GM12878 (cell line): ENCODE results near the gene PROB1.

Source experiments
- BRCA1 ChIP-seq: IDR thresholded peaks from 2 replicates; pipeline ENCODE4 v1.6.1; 2011; ENCODE audit warnings: low read depth, low read length, improper control_type of control experiment
- CREM ChIP-seq: IDR thresholded peaks from 2 replicates; pipeline ENCODE4 v1.6.1; 2014; ENCODE audit warnings: antibody characterized with exemption, low read depth
- EZH2 ChIP-seq: IDR thresholded peaks from 2 replicates; pipeline ENCODE4 v1.6.1; 2012; ENCODE audit warnings: low read depth, mild to moderate bottlenecking, control low read depth, inconsistent platforms, low read length, borderline replicate concordance; ENCODE audit not compliant: control insufficient read depth
- KDM1A ChIP-seq: fragments of 200-600 bp; sonication (generic); IDR thresholded peaks from 2 replicates; pipeline ENCODE4 v1.6.1; 2016; ENCODE audit warnings: borderline replicate concordance
- RAD51 ChIP-seq: fragments of 450-650 bp; IDR thresholded peaks from 2 replicates; pipeline ENCODE4 v1.6.1; 2016; ENCODE audit warnings: moderate library complexity, mild to moderate bottlenecking, inconsistent platforms
- SREBF2 ChIP-seq: IDR thresholded peaks from 2 replicates; pipeline ENCODE4 v1.6.1; 2012; ENCODE audit warnings: mild to moderate bottlenecking, low read length
- TF ChIP-seq, protein P1 (sequence below), 3 experiments: IDR thresholded peaks in 2 of 3; conservative IDR thresholded peaks in 1 of 3; 2 replicates each; pipeline ENCODE4 v1.5.1; 2011; ENCODE audit warnings: low read depth in 3 of 3, low read length in 3 of 3, mild to moderate bottlenecking in 3 of 3, control low read depth in 2 of 3, moderate library complexity in 2 of 3, inconsistent platforms in 1 of 3, mixed read lengths in 1 of 3; ENCODE audit not compliant: control insufficient read depth in 2 of 3, insufficient read depth in 1 of 3; ENCODE audit errors: extremely low read depth in 1 of 3
- TF ChIP-seq, protein P2 (sequence below): fragments of 450-650 bp; formaldehyde crosslinking; IDR thresholded peaks from 2 replicates; pipeline ENCODE4 v1.5.0; 2022; ENCODE audit warnings: mild to moderate bottlenecking, missing genetic modification characterization

DNA sequence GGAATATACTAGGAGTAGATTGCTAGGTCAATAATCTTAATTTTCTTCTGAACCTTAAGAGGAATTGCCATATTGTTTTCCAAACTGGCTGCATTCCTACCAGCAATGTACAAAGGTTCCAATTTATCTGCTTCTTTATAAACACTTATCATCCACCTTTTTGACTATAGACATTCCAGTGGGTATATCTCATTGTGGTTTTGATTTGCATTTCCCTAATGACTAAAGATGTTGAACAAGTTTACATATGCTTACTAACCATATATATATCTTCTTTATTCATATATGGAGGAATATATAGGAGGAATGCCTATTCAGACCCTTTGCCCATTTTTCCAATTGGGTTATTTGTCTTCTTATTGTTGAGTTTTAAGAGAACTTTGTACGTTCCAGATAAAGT is 36.8 kb upstream of the PROB1 start:
- TF ChIP-seq BRCA1 (no peak), CREM (no peak), SREBF2 (no peak), RAD51 (no peak), EZH2 (no peak), KDM1A (no peak)
- TF ChIP-seq, protein P1, sequence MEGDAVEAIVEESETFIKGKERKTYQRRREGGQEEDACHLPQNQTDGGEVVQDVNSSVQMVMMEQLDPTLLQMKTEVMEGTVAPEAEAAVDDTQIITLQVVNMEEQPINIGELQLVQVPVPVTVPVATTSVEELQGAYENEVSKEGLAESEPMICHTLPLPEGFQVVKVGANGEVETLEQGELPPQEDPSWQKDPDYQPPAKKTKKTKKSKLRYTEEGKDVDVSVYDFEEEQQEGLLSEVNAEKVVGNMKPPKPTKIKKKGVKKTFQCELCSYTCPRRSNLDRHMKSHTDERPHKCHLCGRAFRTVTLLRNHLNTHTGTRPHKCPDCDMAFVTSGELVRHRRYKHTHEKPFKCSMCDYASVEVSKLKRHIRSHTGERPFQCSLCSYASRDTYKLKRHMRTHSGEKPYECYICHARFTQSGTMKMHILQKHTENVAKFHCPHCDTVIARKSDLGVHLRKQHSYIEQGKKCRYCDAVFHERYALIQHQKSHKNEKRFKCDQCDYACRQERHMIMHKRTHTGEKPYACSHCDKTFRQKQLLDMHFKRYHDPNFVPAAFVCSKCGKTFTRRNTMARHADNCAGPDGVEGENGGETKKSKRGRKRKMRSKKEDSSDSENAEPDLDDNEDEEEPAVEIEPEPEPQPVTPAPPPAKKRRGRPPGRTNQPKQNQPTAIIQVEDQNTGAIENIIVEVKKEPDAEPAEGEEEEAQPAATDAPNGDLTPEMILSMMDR (IDR thresholded peaks at IDR 0.05 in 2 of 3, conservative IDR thresholded peaks at IDR 0.05 in 1 of 3; ENCODE audit: control insufficient read depth in 2 of 3, extremely low read depth in 1 of 3, insufficient read depth in 1 of 3, low read depth in 3 of 3, low read length in 3 of 3): no peak
- TF ChIP-seq, protein P2, sequence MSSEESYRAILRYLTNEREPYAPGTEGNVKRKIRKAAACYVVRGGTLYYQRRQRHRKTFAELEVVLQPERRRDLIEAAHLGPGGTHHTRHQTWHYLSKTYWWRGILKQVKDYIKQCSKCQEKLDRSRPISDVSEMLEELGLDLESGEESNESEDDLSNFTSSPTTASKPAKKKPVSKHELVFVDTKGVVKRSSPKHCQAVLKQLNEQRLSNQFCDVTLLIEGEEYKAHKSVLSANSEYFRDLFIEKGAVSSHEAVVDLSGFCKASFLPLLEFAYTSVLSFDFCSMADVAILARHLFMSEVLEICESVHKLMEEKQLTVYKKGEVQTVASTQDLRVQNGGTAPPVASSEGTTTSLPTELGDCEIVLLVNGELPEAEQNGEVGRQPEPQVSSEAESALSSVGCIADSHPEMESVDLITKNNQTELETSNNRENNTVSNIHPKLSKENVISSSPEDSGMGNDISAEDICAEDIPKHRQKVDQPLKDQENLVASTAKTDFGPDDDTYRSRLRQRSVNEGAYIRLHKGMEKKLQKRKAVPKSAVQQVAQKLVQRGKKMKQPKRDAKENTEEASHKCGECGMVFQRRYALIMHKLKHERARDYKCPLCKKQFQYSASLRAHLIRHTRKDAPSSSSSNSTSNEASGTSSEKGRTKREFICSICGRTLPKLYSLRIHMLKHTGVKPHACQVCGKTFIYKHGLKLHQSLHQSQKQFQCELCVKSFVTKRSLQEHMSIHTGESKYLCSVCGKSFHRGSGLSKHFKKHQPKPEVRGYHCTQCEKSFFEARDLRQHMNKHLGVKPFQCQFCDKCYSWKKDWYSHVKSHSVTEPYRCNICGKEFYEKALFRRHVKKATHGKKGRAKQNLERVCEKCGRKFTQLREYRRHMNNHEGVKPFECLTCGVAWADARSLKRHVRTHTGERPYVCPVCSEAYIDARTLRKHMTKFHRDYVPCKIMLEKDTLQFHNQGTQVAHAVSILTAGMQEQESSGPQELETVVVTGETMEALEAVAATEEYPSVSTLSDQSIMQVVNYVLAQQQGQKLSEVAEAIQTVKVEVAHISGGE: no peak
